ENCODE data around the gene MSI1.

The MSI1 gene

DNA sequence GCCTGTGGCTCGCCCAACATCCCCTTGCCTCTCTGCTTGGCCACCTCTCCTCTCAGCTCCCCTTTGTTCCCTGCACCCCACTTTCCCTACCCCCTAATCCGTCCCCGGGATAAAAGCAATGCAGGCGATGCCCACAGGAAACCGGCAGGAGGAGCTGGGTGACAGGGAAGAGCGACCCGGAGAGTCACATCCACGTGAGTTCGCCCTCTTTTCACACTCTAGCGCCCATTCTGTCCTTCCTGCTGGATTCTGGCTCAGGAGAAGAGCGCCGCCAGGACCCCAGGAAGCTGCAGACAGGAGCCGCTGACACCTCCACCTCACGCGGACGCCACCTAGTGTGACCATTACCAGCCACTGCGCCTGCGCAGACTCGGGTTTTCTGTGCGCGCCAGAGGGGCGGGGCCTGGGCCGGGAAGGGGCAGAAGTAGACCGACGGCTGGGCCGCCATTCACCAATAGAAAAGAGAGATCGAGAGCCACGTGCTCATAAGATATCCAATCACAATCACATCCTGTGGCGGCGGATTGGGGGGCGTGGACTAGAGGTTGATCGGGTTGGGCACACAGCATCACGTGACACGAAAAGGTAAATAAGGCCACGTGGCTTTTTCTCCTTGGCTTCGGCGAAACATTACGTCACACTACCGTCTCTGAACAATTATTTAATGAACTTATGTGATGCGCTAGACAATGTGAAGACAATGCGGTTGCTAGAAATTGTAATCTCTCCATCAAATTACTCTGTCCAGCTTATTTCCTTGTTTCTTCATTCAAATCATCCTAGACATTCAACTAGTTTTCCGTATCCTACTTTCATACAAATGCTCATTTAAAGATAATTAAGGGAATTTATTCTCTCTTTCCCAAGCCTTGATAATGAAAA lies 51.5 kb downstream of the MSI1 start:
- DNase-seq, result peak; percentile 95 to 99

DNA sequence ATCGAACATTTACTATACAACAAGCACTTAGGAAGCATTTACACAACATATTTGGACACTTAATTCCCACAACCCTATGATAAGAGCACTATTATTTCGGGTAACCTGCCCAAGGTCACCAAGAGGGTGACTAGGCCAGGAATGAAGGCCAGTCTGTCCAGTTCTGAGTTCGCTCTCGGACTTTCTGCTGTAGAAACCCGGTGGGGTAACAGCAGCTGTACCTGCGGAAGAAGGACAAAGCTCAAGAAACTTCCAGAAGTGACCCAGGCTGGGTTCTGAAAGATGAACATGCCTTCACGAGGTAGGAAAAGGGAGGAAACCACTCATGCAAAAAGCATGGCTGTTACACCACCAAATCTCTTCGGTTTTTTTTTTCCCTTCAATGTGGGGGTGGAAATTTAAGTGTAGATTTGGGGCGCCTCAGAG lies 52.2 kb downstream of the MSI1 start:
- no peak for DNase-seq

DNA sequence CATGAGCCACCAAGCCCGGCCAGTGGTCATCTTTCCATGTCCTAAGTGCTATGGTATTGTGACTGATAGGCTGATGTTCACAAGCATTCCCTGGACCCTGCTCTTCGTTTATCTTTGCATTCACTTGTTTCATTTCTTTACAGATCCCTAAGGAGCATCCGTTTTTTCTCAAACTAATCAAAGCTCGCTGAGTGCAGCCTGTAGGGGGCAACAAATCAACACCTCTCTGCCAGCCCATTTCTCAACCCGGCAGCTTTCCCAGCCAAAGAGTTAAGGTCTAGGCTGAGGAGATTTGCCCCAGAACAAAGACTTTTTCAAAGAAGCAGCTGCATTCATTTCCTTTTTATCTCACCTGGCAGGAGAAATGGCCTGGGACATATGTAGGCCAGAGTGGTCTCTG lies 54.7 kb downstream of the MSI1 start:
- DNase-seq, result peak in 1 of 2 experiments; percentile 13

DNA sequence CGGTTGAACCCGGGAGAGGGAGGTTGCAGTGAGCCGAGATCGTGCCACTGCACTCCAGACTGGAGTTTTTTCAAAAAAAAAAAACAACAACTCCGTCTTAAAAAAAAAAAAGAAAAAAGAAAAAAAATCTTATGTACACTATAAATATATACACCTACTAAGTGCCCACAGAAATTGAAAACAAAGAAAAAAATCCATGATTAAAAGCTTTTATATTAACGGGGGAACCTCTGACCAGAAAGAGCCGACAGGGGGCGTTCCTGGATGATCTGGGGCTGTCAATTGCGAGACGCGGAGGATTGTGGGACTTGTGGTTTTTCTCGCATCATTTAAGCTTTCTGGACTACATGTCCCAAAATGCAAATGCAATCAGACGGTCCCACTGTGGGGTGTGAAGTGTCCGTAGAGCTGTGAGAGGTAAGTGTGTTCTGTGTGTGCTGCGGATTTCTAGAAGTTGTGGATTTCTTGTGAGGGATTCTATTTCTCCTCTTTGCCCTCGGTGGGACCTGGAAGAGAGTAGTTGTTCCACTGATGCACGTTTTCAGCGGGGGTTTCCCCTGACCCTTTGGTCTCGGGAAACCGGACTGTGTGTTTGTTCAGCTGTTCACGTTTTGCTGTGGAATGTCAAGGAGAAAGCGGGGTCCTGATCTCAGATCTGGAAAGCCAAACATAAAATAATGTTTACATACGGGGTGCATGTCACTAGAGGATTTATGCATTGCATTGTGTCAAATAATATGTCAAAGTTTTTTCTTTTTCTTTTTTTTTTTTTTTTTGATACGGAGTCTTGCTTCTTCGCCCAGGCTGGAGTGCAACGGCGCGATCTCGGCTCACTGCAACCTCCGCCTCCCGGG lies 66.8 kb downstream of the MSI1 start, which contains the start of gene SIRT4:
Gene SIRT4 (plus strand): TSS at position 360 of the 854 bp plus-strand sequence. CDS start 1,241 bp downstream, outside the sequence.
- peak; percentile 89 to 93 for DNase-seq

DNA sequence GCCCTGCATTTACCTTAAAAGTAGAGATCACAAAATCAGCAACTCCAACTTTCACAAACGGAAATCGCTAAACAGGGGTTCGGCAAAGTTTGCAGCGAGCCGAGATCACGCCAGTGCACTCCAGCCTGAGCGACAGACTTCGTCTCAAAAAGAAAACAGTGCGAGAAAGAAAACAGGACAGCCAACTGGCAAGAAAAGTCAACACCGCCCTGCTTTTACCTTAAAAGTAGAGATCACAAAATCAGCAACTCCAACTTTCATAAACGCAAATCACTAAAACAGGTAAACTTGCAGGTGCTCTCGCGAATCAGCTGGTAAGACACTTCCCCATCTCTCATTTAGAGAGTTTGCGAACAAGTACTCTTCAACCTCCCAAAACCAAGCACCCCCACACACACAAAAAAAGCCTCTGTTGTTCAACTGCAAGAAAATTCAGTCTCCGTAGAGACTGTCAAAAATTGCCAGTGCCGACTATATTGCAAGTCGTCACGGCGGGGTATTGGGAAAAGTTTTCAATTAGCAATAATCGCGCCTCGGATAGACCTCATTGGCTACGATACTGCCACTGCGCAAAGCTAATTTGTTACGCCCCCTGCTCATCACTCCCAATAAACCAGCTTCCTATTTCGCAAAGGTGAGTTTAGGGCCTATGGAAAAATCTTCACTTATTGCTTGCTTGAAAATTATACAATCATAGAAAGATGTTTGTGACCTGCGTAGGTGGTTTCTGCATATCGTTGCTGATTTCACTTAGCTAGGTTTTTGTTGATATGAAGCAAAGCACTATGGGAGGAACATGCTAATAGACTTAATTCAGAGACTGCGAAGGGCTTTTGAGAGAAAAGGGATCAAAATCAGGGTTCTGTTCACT lies 76.1 kb downstream of the MSI1 start, which contains the start of gene RNU4-1:
Gene RNU4-1 (minus strand): TSS at position 577 of the 871 bp plus-strand sequence.
- DNase-seq, result peak; percentile 93 to 99

DNA sequence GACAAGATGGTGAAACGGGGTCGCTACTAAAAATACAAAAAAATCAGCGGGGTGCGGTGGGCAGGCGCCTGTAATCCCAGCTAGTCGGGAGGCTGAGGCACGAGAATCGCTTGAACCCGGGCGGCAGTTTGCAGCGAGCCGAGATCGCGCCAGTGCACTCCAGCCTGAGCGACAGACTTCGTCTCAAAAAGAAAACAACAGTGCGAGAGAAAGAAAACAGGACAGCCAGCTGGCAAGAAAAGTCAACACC lies 76.6 kb downstream of the MSI1 start:
- no peak for DNase-seq
